Measurements from ENCODE around the gene RAD51B. TPM values are rescaled to one million over a fixed set of nuclear protein-coding genes. Genes with fewer than 3 reads are reported as not detected.

Gene RAD51B
- total RNA-seq, 1 experiment from 2014 or later: 10.8 TPM

DNA sequence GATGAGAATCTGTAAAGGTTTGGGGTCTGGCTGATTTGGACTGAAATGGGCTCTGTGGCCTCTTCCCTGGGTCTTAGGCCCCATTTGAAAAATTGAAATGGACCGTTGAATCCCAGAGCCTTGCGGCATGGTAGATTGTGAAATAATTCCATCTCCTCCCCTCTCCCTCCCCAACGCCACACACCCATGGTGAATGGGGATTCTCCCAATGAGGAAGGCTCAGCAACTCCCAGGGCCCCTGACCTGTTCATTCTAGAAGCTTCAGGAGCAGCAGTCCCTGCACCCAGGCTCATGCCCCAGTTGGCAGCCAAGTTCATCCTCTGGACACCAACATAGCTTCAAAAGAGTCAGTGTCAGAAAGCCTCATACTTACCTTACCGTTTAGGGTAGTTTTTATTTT is 755.8 kb downstream of the RAD51B start:
- H3K27ac ChIP-seq (ENCODE audit: low read length): no peak overlapping the region
- CTCF ChIA-PET: no interaction called here
- TF ChIP-seq EZH2 (IDR thresholded peaks at IDR 0.05; ENCODE audit: low read length, unreplicated experiment) (no peak), EZH2phosphoT487 (IDR thresholded peaks at IDR 0.05; ENCODE audit: borderline replicate concordance, low read length) (no peak)
- TF ChIP-seq, protein P1, sequence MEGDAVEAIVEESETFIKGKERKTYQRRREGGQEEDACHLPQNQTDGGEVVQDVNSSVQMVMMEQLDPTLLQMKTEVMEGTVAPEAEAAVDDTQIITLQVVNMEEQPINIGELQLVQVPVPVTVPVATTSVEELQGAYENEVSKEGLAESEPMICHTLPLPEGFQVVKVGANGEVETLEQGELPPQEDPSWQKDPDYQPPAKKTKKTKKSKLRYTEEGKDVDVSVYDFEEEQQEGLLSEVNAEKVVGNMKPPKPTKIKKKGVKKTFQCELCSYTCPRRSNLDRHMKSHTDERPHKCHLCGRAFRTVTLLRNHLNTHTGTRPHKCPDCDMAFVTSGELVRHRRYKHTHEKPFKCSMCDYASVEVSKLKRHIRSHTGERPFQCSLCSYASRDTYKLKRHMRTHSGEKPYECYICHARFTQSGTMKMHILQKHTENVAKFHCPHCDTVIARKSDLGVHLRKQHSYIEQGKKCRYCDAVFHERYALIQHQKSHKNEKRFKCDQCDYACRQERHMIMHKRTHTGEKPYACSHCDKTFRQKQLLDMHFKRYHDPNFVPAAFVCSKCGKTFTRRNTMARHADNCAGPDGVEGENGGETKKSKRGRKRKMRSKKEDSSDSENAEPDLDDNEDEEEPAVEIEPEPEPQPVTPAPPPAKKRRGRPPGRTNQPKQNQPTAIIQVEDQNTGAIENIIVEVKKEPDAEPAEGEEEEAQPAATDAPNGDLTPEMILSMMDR (conservative IDR thresholded peaks at IDR 0.05; ENCODE audit: low read depth, low read length): no peak
- no peaks in the 10 kb centered on the region for H4K20me1 ChIP-seq (ENCODE audit: low read length)
- H2AFZ ChIP-seq (ENCODE audit: low read length): no peak overlapping the region
- no peak overlapping the region for H3K9ac ChIP-seq (ENCODE audit: low read length)
- no peak for DNase-seq
- no peaks in the 10 kb centered on the region for H3K9me2 ChIP-seq (replicated peaks; ENCODE audit: low read length)
- ATAC-seq: no peak
- no peaks in the 10 kb centered on the region for H3F3A ChIP-seq (ENCODE audit: low read length, unreplicated experiment)
- H3K4me3 ChIP-seq (ENCODE audit: low read length): no peak overlapping the region
- H3K9me3 ChIP-seq (ENCODE audit: low read length): no peaks in the 10 kb centered on the region
- no peaks in the 10 kb centered on the region for H3K36me3 ChIP-seq (ENCODE audit: low read depth, low read length)
- no peaks in the 10 kb centered on the region for H3K27me3 ChIP-seq (ENCODE audit: low read length)
- intact Hi-C loops (cut with micrococcal nuclease): no loop called here
- H3K4me1 ChIP-seq (ENCODE audit: insufficient read depth, low read length): peaks cover 29% of the 10 kb centered on the region
- BruUV-seq (replicated peaks): no TSS peak
- no peak overlapping the region for H3K4me2 ChIP-seq (ENCODE audit: low read length)
- POLR2A ChIA-PET (ENCODE audit: unreplicated experiment): no interaction called here
- no peaks in the 10 kb centered on the region for H3K79me2 ChIP-seq (ENCODE audit: low read length)

DNA sequence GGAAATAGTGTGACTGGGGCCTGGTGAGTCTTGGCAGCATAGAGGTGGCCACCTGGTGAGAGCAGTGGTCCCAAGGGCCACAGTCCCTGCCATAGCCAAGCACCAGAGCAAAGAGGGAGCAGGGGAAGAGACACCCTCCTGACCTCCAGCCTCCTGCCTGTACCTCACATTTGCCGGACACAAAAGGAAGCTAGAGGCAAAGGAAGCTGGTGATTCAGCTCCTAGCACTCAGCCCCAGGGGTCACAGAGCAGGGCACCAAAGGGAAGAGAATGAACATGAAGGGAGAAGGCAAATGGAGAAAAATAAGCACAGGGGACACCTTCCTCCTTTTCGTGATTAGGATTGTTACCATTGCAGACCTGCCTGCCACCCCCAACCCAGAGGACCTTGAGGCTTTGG is 756.5 kb downstream of the RAD51B start:
- H3K27ac ChIP-seq (ENCODE audit: low read length): no peak overlapping the region

More for the DNA sequence above, 756.5 kb downstream of the RAD51B start:
- Histone ChIP-seq H4K20me1 (ENCODE audit: low read length) (no peaks in the 10 kb centered on the region), H3K9ac (ENCODE audit: low read length) (no peak overlapping the region), H3K4me2 (ENCODE audit: low read length) (no peak overlapping the region), H3K9me2 (replicated peaks; ENCODE audit: low read length) (no peaks in the 10 kb centered on the region), H3K79me2 (ENCODE audit: low read length) (no peaks in the 10 kb centered on the region), H3K36me3 (ENCODE audit: low read depth, low read length) (no peaks in the 10 kb centered on the region), H3K4me1 (ENCODE audit: insufficient read depth, low read length) (peaks cover 29% of the 10 kb centered on the region), H3K27me3 (ENCODE audit: low read length) (no peaks in the 10 kb centered on the region), H3K9me3 (ENCODE audit: low read length) (no peaks in the 10 kb centered on the region), H2AFZ (ENCODE audit: low read length) (no peak overlapping the region), H3K4me3 (ENCODE audit: low read length) (no peak overlapping the region), H3F3A (ENCODE audit: low read length, unreplicated experiment) (no peaks in the 10 kb centered on the region)
- DNase-seq: peak; percentile 21
- TF ChIP-seq EZH2phosphoT487 (IDR thresholded peaks at IDR 0.05; ENCODE audit: borderline replicate concordance, low read length) (no peak), EZH2 (IDR thresholded peaks at IDR 0.05; ENCODE audit: low read length, unreplicated experiment) (no peak)
- TF ChIP-seq, protein P1 (conservative IDR thresholded peaks at IDR 0.05; ENCODE audit: low read depth, low read length): no peak
- POLR2A ChIA-PET (ENCODE audit: unreplicated experiment): interaction anchor here (0.6 kb wide), 1 partner anchor 18 kb away, joined by 4 read pairs; no protein-coding TSS in a partner anchor
- no peak for ATAC-seq
- BruUV-seq (replicated peaks): no TSS peak
- CTCF ChIA-PET: no interaction called here
- intact Hi-C loops (cut with micrococcal nuclease): loop anchor here (2.0 kb wide), 1 partner anchor 25 kb away; no protein-coding TSS in a partner anchor

All from PC-3 (cell line).